SK-N-SH (cell line): Measurements from ENCODE around the gene ACAP2. TPM values are rescaled to one million over a fixed set of nuclear protein-coding genes. Genes with fewer than 3 reads are reported as not detected.

Experiments used
- CTCF ChIA-PET: fragments of 300-600, 350-600 bp; formaldehyde crosslinking; extraction: SDS; loops from one replicate; lab custom pipeline; 2021; lab: Yijun Ruan, JAX
- POLR2A ChIA-PET: fragments of 350-600 bp; sonication (Branson Sonifier 250); formaldehyde crosslinking; extraction: SDS; loops from one replicate; lab custom pipeline; 2020; ENCODE audit warnings: antibody characterized with exemption, inconsistent platforms; lab: Yijun Ruan, JAX
- DNase-seq: peaks from one replicate; pipeline ENCODE4 v3.0.0; 2012
- H2AFZ ChIP-seq: fragments of 200-600 bp; sonication (generic); 2 replicates; pipeline ENCODE4 v1.8.1; 2016; ENCODE audit warnings: antibody characterized with exemption, mild to moderate bottlenecking, low read depth
- H3F3A ChIP-seq: fragments of 200-600 bp; sonication (generic); replicated peaks from 2 replicates; pipeline ENCODE3; 2016; ENCODE audit warnings: antibody characterized with exemption, mild to moderate bottlenecking; ENCODE audit not compliant: insufficient read depth
- H3K27ac ChIP-seq, 2 experiments: fragments of 200-500 bp in 1 of 2; fragments of 200-600 bp in 1 of 2; sonication (Bioruptor generic) in 1 of 2; sonication (generic), shearing (Covaris generic) in 1 of 2; 2 replicates each; pipeline versions ENCODE4 v1.5.1 to v1.6.1; 2014 to 2016; ENCODE audit warnings: low read depth in 2 of 2, inconsistent platforms in 1 of 2, low read length in 1 of 2, mild to moderate bottlenecking in 1 of 2, mixed read lengths in 1 of 2
- H3K27me3 ChIP-seq: fragments of 200-600 bp; sonication (generic), shearing (Covaris generic); 2 replicates; pipeline ENCODE4 v1.6.1; 2016; ENCODE audit warnings: mixed run types; ENCODE audit not compliant: insufficient read depth
- H3K36me3 ChIP-seq, 2 experiments: fragments of 200-500 bp in 1 of 2; fragments of 200-600 bp in 1 of 2; sonication (Bioruptor generic) in 1 of 2; sonication (generic) in 1 of 2; replicated peaks in 1 of 2; 2 replicates each; pipeline versions ENCODE3 to v1.5.1; 2014 to 2016; ENCODE audit warnings: low read length in 1 of 2, mild to moderate bottlenecking in 1 of 2; ENCODE audit not compliant: insufficient read depth in 2 of 2, control insufficient read depth in 1 of 2
- H3K4me1 ChIP-seq, 2 experiments: fragments of 200-500 bp in 1 of 2; fragments of 200-600 bp in 1 of 2; sonication (Bioruptor generic) in 1 of 2; sonication (generic), shearing (Covaris generic) in 1 of 2; 2 replicates each; pipeline versions ENCODE4 v1.5.1 to v1.6.1; 2014 to 2016; ENCODE audit warnings: low read depth in 1 of 2, low read length in 1 of 2, mixed run types in 1 of 2; ENCODE audit not compliant: insufficient read depth in 2 of 2, control insufficient read depth in 1 of 2
- H3K4me2 ChIP-seq: fragments of 200-600 bp; sonication (generic), shearing (Covaris generic); 2 replicates; pipeline ENCODE4 v1.6.1; 2017; ENCODE audit warnings: mixed run types
- H3K4me3 ChIP-seq, 2 experiments: fragments of 200-500 bp in 1 of 2; fragments of 200-600 bp in 1 of 2; sonication (Bioruptor generic) in 1 of 2; sonication (generic), shearing (Covaris generic) in 1 of 2; 2 replicates each; pipeline versions ENCODE4 v1.5.1 to v1.8.1; 2014 to 2016; ENCODE audit warnings: low read depth in 2 of 2, inconsistent platforms in 1 of 2, low read length in 1 of 2, mild to moderate bottlenecking in 1 of 2, mixed read lengths in 1 of 2, moderate library complexity in 1 of 2
- H3K79me2 ChIP-seq: fragments of 200-600 bp; sonication (generic); 2 replicates; pipeline ENCODE4 v1.8.1; 2017; ENCODE audit warnings: mild to moderate bottlenecking; ENCODE audit not compliant: insufficient read depth
- H3K9ac ChIP-seq: fragments of 200-600 bp; sonication (generic); 2 replicates; pipeline ENCODE4 v1.6.1; 2017; ENCODE audit warnings: mixed run types
- H3K9me2 ChIP-seq: fragments of 200-600 bp; sonication (generic); 2 replicates; pipeline ENCODE4 v1.6.1; 2017; ENCODE audit warnings: mixed run types
- H3K9me3 ChIP-seq: fragments of 200-600 bp; sonication (generic); 2 replicates; pipeline ENCODE4 v1.6.1; 2017; ENCODE audit warnings: mixed run types, mild to moderate bottlenecking, moderate library complexity
- H4K20me1 ChIP-seq: fragments of 200-600 bp; sonication (generic); 2 replicates; pipeline ENCODE4 v1.6.1; 2017; ENCODE audit warnings: mild to moderate bottlenecking, mixed run types; ENCODE audit not compliant: insufficient read depth
- ELF1 ChIP-seq: IDR thresholded peaks from 2 replicates; pipeline ENCODE4 v1.4.0; 2012
- EZH2phosphoT487 ChIP-seq: fragments of 200-600 bp; sonication (generic); IDR thresholded peaks from 2 replicates; pipeline ENCODE4 v1.6.1; 2017; ENCODE audit warnings: low read depth, mixed run types, mild to moderate bottlenecking, antibody characterized with exemption, moderate library complexity, borderline replicate concordance
- FOSL2 ChIP-seq: IDR thresholded peaks from 2 replicates; pipeline ENCODE4 v1.4.0; 2012; ENCODE audit warnings: low read depth, mild to moderate bottlenecking, moderate library complexity, borderline replicate concordance
- FOXJ3 ChIP-seq: sonication (generic); formaldehyde crosslinking; IDR thresholded peaks from 2 replicates; pipeline ENCODE4 v1.5.1; 2020; ENCODE audit warnings: mild to moderate bottlenecking, missing genetic modification reagents
- FOXM1 ChIP-seq: IDR thresholded peaks from 2 replicates; pipeline ENCODE4 v1.4.0; 2012; ENCODE audit warnings: low read depth, mild to moderate bottlenecking
- IRF3 ChIP-seq: fragments of 150-350 bp; IDR thresholded peaks from 2 replicates; pipeline ENCODE4 v1.6.1; 2016; ENCODE audit warnings: mild to moderate bottlenecking, low read depth, low read length
- JUND ChIP-seq: IDR thresholded peaks from 2 replicates; pipeline ENCODE4 v1.4.0; 2012
- MEF2A ChIP-seq: IDR thresholded peaks from 2 replicates; pipeline ENCODE4 v1.4.0; 2012; ENCODE audit warnings: low read depth, borderline replicate concordance
- MXI1 ChIP-seq: IDR thresholded peaks from 2 replicates; pipeline ENCODE4 v1.6.1; 2012; ENCODE audit warnings: mild to moderate bottlenecking, low read depth, low read length, improper control_type of control experiment
- NFIC ChIP-seq: IDR thresholded peaks from 2 replicates; pipeline ENCODE4 v1.4.0; 2012; ENCODE audit warnings: borderline replicate concordance
- POLR2AphosphoS5 ChIP-seq: IDR thresholded peaks from 2 replicates; pipeline ENCODE4 v1.6.1; 2012; ENCODE audit warnings: low read depth, low read length
- RAD21 ChIP-seq: IDR thresholded peaks from 2 replicates; pipeline ENCODE4 v1.6.1; 2012; ENCODE audit warnings: mild to moderate bottlenecking, low read length
- RCOR1 ChIP-seq: fragments of 150-350 bp; IDR thresholded peaks from 2 replicates; pipeline ENCODE4 v1.6.1; 2017; ENCODE audit warnings: antibody characterized with exemption, low read length
- REST ChIP-seq: IDR thresholded peaks from 2 replicates; pipeline ENCODE4 v1.6.1; 2012; ENCODE audit warnings: mild to moderate bottlenecking, low read depth, low read length, moderate library complexity
- RFX5 ChIP-seq: IDR thresholded peaks from 2 replicates; pipeline ENCODE4 v1.6.1; 2012; ENCODE audit warnings: mild to moderate bottlenecking, improper control_type of control experiment, low read length
- RXRA ChIP-seq: IDR thresholded peaks from 2 replicates; pipeline ENCODE4 v1.4.0; 2012; ENCODE audit warnings: low read depth, mild to moderate bottlenecking, borderline replicate concordance
- SIN3A ChIP-seq: IDR thresholded peaks from 2 replicates; pipeline ENCODE4 v1.6.1; 2012; ENCODE audit warnings: low read depth, mild to moderate bottlenecking, low read length, moderate library complexity, borderline replicate concordance
- SMC3 ChIP-seq: IDR thresholded peaks from 2 replicates; pipeline ENCODE4 v1.6.1; 2012; ENCODE audit warnings: low read depth, low read length, improper control_type of control experiment
- TCF12 ChIP-seq: IDR thresholded peaks from 2 replicates; pipeline ENCODE4 v1.4.0; 2012
- TEAD4 ChIP-seq: IDR thresholded peaks from 2 replicates; pipeline ENCODE4 v1.4.0; 2012; ENCODE audit warnings: mild to moderate bottlenecking, borderline replicate concordance; ENCODE audit not compliant: insufficient read depth
- USF1 ChIP-seq: IDR thresholded peaks from 2 replicates; pipeline ENCODE4 v1.4.0; 2012; ENCODE audit warnings: low read depth, borderline replicate concordance
- WGBS: methylation state at CpG from one replicate; pipeline ENCODE4 v1.1.6; 2017; ENCODE audit warnings: low lambda C conversion rate; 5-methylcytosine and 5-hydroxymethylcytosine counted together
- polyA plus RNA-seq, 3 experiments: library from polyadenylated mRNA; depleted of rRNA; stranded (reverse); fragments of >200 nt; gene quantifications; 2 replicates each; pipeline ENCODE4 v1.2.3, GENCODE V29; 2012

Gene ACAP2
- polyA plus RNA-seq, 1 of the 3 experiments (the other 2 are of a cell fraction): 6.8 TPM

GRCh38 chr3:195468841-195469240, 26.0 kb upstream of the ACAP2 start:
- TF ChIP-seq RXRA (no peak), TCF12 (no peak), FOXJ3 (CRISPR knock-in tag) (no peak), IRF3 (no peak)
- H2AFZ ChIP-seq: no peak overlapping the region
- no peaks in the 10 kb centered on the region for H3K36me3 ChIP-seq
- no peak for DNase-seq
- no peaks in the 10 kb centered on the region for H3K4me1 ChIP-seq
- no peaks in the 10 kb centered on the region for H3F3A ChIP-seq
- POLR2A ChIA-PET: no interaction called here
- CTCF ChIA-PET: no interaction called here
- no peaks in the 10 kb centered on the region for H3K9me2 ChIP-seq
- no peak overlapping the region for H3K27ac ChIP-seq
- H3K79me2 ChIP-seq: no peaks in the 10 kb centered on the region
- H3K9ac ChIP-seq: no peak overlapping the region
- H3K4me3 ChIP-seq: no peak overlapping the region
- no peaks in the 10 kb centered on the region for H4K20me1 ChIP-seq
- H3K27me3 ChIP-seq: no peaks in the 10 kb centered on the region
- WGBS: 64% methylated on average over 4 of the region's 4 CpGs
- no peak overlapping the region for H3K4me2 ChIP-seq
- no peaks in the 10 kb centered on the region for H3K9me3 ChIP-seq

- no peaks in the 10 kb centered on the region for H4K20me1 ChIP-seq
- no peaks in the 10 kb centered on the region for H3K27me3 ChIP-seq
- no peaks in the 10 kb centered on the region for H3K9me3 ChIP-seq
- no peak for DNase-seq
- ChIA-PET CTCF (no interaction called here), POLR2A (no interaction called here)
- 37% methylated on average over 4 of the region's 4 CpGs for WGBS
- H3K4me1 ChIP-seq: no peaks in the 10 kb centered on the region
- H3K4me3 ChIP-seq: no peak overlapping the region
- no peaks in the 10 kb centered on the region for H3F3A ChIP-seq
- TF ChIP-seq MEF2A (no peak), IRF3 (no peak), POLR2AphosphoS5 (no peak), RCOR1 (no peak), EZH2phosphoT487 (no peak), JUND (no peak), SIN3A (no peak), REST (no peak), RAD21 (no peak), TEAD4 (no peak), ELF1 (no peak), MXI1 (no peak), NFIC (no peak), FOSL2 (no peak), TCF12 (no peak), RFX5 (no peak), SMC3 (no peak), FOXM1 (no peak), USF1 (no peak)
- H3K4me2 ChIP-seq: no peak overlapping the region
- H3K27ac ChIP-seq: no peak overlapping the region
- no peak overlapping the region for H3K9ac ChIP-seq
- no peaks in the 10 kb centered on the region for H3K36me3 ChIP-seq
- H3K79me2 ChIP-seq: no peaks in the 10 kb centered on the region
- H3K9me2 ChIP-seq: no peaks in the 10 kb centered on the region
- H2AFZ ChIP-seq: no peak overlapping the region
These were observed 25.6 kb upstream of the ACAP2 start for GRCh38 chr3:195468391-195468776.
